HEK293T (cell line): ENCODE data around the gene TRAF3.

Experiments
- ARNT ChIP-seq: fragments of 450-650 bp; IDR thresholded peaks from 2 replicates; pipeline ENCODE4 v1.6.1; 2017; ENCODE audit warnings: mild to moderate bottlenecking
- FOXM1 ChIP-seq: fragments of 450-650 bp; IDR thresholded peaks from 2 replicates; pipeline ENCODE4 v1.6.1; 2017; ENCODE audit warnings: mild to moderate bottlenecking, borderline replicate concordance

DNA sequence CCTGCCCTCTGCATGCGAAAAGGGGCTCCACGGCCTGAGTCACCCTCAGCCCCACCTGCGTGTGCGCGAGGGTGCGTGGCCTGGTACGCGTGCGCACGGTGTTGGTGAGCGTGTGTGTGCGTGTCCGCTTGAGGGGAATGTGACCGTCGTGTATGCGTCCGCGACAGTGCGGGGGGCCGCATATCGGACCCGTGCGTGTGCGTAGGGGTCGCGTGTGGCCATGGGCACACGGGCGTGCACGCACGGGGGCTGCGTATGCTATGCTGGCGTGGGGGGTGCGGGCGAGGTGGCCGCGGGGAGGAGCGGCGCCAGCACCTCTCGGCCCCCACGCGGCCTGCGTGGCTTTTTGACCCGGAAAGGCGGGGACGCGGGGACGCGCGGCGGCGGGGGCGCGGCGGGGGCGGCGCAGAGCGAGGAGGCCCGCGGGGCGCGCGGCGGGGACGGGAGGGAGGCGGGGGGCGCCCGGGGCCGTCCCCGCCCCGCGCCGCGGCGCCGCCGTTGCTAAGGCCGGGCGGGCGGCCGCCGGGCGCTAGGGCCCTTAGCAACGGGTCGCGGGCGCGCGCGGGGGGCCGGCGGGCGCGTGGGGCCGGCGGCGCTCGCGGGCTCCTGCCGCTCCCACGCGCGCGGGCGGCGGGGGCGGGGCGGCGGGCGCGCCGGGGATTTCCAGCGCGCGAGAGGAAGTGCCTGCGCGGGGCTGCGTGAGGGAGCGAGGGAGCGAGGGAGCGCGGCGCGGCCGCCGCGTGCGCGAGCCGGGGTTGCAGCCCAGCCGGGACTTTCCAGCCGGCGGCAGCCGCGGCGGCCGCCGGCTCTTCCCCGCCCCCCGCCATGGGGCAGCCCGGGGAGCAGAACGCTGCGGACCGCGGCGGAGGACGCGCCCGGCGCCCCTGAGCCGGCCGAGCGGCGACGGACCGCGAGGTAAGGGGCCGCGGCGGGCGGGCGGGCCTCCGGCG, at the start of gene TRAF3:
- no peak for TF ChIP-seq FOXM1
- no peak for TF ChIP-seq ARNT
